WTC11 (cell line): ENCODE data around the gene GPRC5A. TPM values are rescaled to one million over a fixed set of nuclear protein-coding genes. Genes with fewer than 3 reads are reported as not detected.

ENCODE experiments used
- ATAC-seq: fragments of 200-7000 bp; cut with Tn5 transposase; 2 replicates; pipeline ENCODE4 v1.10.0; 2021; ENCODE audit warnings: mild to moderate bottlenecking, moderate library complexity
- CTCF ChIA-PET: fragments of 300-600 bp; sonication (Branson Sonifier 250); formaldehyde crosslinking; loops from one replicate; lab custom pipeline; 2021; ENCODE audit warnings: antibody characterized with exemption; lab: Charles Lee
- POLR2A ChIA-PET: fragments of 350-600 bp; sonication (Branson Sonifier 250); formaldehyde crosslinking; loops from one replicate; lab custom pipeline; 2021; ENCODE audit warnings: antibody characterized with exemption; lab: Charles Lee
- DNase-seq: peaks from one replicate; pipeline ENCODE4 v3.0.0; 2021; ENCODE audit warnings: low spot score
- H3K27ac Mint-ChIP-seq: 2 replicates; pipeline ENCODE4 v1.8.0; 2021; ENCODE audit warnings: mixed read lengths
- H3K27me3 Mint-ChIP-seq: 2 replicates; pipeline ENCODE4 v1.8.0; 2021; ENCODE audit warnings: low read depth, mild to moderate bottlenecking, moderate library complexity, mixed read lengths
- H3K36me3 Mint-ChIP-seq: 2 replicates; pipeline ENCODE4 v1.8.0; 2021; ENCODE audit warnings: mixed read lengths
- H3K4me1 Mint-ChIP-seq: 2 replicates; pipeline ENCODE4 v1.8.0; 2022; ENCODE audit warnings: mixed read lengths
- H3K4me3 Mint-ChIP-seq: 2 replicates; pipeline ENCODE4 v1.8.0; 2021; ENCODE audit warnings: mild to moderate bottlenecking, moderate library complexity, mixed read lengths
- H3K9me3 Mint-ChIP-seq: 2 replicates; pipeline ENCODE4 v1.8.0; 2021; ENCODE audit warnings: mixed read lengths
- ATF1 ChIP-seq: sonication (generic); formaldehyde crosslinking; IDR thresholded peaks from 2 replicates; pipeline ENCODE4 v1.8.1; 2023; ENCODE audit warnings: mild to moderate bottlenecking, moderate library complexity, missing genetic modification reagents
- E2F1 ChIP-seq: sonication (generic); formaldehyde crosslinking; IDR thresholded peaks from 2 replicates; pipeline ENCODE4 v1.8.0; 2022; ENCODE audit warnings: mild to moderate bottlenecking, missing genetic modification reagents
- E2F4 ChIP-seq: sonication (generic); formaldehyde crosslinking; IDR thresholded peaks from 2 replicates; pipeline ENCODE4 v1.8.1; 2022; ENCODE audit warnings: low read depth, mild to moderate bottlenecking, moderate library complexity, missing genetic modification reagents, borderline replicate concordance
- EMX1 ChIP-seq: fragments of 250-450 bp; sonication (Bioruptor Pico); IDR thresholded peaks from 2 replicates; pipeline ENCODE4 v1.8.0; 2021; ENCODE audit warnings: mild to moderate bottlenecking
- ETV6 ChIP-seq: sonication (generic); formaldehyde crosslinking; IDR thresholded peaks from 2 replicates; pipeline ENCODE4 v1.8.1; 2022; ENCODE audit warnings: mild to moderate bottlenecking, missing genetic modification reagents
- GABPB1 ChIP-seq: sonication (generic); formaldehyde crosslinking; IDR thresholded peaks from 2 replicates; pipeline ENCODE4 v1.8.1; 2023; ENCODE audit warnings: mild to moderate bottlenecking, missing genetic modification reagents
- MYBL2 ChIP-seq: sonication (generic); formaldehyde crosslinking; IDR thresholded peaks from 2 replicates; pipeline ENCODE4 v1.8.1; 2023; ENCODE audit warnings: mild to moderate bottlenecking, moderate library complexity, missing genetic modification reagents
- NFE2L1 ChIP-seq: sonication (generic); formaldehyde crosslinking; IDR thresholded peaks from 2 replicates; pipeline ENCODE4 v1.8.1; 2023; ENCODE audit warnings: missing genetic modification reagents
- PRDM15 ChIP-seq: sonication (generic); formaldehyde crosslinking; IDR thresholded peaks from 2 replicates; pipeline ENCODE4 v1.8.0; 2022; ENCODE audit warnings: missing genetic modification reagents
- RELA ChIP-seq: sonication (generic); formaldehyde crosslinking; IDR thresholded peaks from 2 replicates; pipeline ENCODE4 v1.8.1; 2022; ENCODE audit warnings: missing genetic modification reagents, mild to moderate bottlenecking, borderline replicate concordance
- ZNF219 ChIP-seq: sonication (generic); formaldehyde crosslinking; IDR thresholded peaks from 2 replicates; pipeline ENCODE4 v1.8.0; 2023; ENCODE audit warnings: missing genetic modification reagents, mild to moderate bottlenecking, borderline replicate concordance
- ZNF281 ChIP-seq: sonication (generic); formaldehyde crosslinking; IDR thresholded peaks from 2 replicates; pipeline ENCODE4 v1.8.0; 2023; ENCODE audit warnings: mild to moderate bottlenecking, missing genetic modification reagents
- total RNA-seq: library from RNA; stranded (reverse); gene quantifications from 3 replicates; pipeline ENCODE4 v1.2.3, GENCODE V29; 2021

Gene GPRC5A
- total RNA-seq, 1 experiment from 2014 or later: 1.1 TPM

- TF ChIP-seq ZNF281 (CRISPR knock-in tag) (no peak), ATF1 (CRISPR knock-in tag) (no peak), ETV6 (CRISPR knock-in tag) (no peak), EMX1 (CRISPR knock-in tag) (no peak)
Measured at GRCh38 chr12:12868477-12869235, 22.7 kb upstream of the GPRC5A start (continued).

GRCh38 chr12:12870465-12870864 is 20.9 kb upstream of the GPRC5A start:
- POLR2A ChIA-PET: no interaction called here
- Mint-ChIP-seq H3K27me3 (no peaks in the 10 kb centered on the region), H3K27ac (peak overlapping the region; percentile 61), H3K4me1 (peaks cover 59% of the 10 kb centered on the region), H3K4me3 (no peak overlapping the region), H3K36me3 (no peaks in the 10 kb centered on the region), H3K9me3 (no peaks in the 10 kb centered on the region)
- CTCF ChIA-PET: no interaction called here
- DNase-seq (no peak), ATAC-seq (no peak)
- TF ChIP-seq ZNF219 (no peak), ZNF281 (CRISPR knock-in tag) (no peak), E2F4 (CRISPR knock-in tag) (no peak), MYBL2 (CRISPR knock-in tag) (no peak), EMX1 (CRISPR knock-in tag) (no peak), GABPB1 (CRISPR knock-in tag) (no peak), RELA (CRISPR knock-in tag) (no peak), NFE2L1 (no peak), PRDM15 (CRISPR knock-in tag) (no peak), E2F1 (no peak)
- TF ChIP-seq, all 79 proteins: peak for 0
